Stomach (tissue), 4 donors: ENCODE results near the gene DPYD.

Experiments used
- EP300 ChIP-seq: sonication (generic); formaldehyde crosslinking; IDR thresholded peaks from one replicate; pipeline ENCODE4 v1.6.1; 2017; ENCODE audit warnings: antibody characterized with exemption
- POLR2A ChIP-seq, 4 donors: fragments of 450-650 bp; IDR thresholded peaks; one replicate each; pipeline ENCODE4 v1.6.1; 2016; ENCODE audit warnings: antibody characterized with exemption in 4 of 4, control low read depth in 2 of 4, mild to moderate bottlenecking in 1 of 4, moderate library complexity in 1 of 4
- POLR2AphosphoS5 ChIP-seq, 3 donors: sonication (generic); formaldehyde crosslinking; IDR thresholded peaks; one replicate each; pipeline ENCODE4 v1.6.1; 2016; ENCODE audit warnings: antibody characterized with exemption in 3 of 3
- TF ChIP-seq, protein P1 (sequence below), 7 experiments: fragments of 450-650 bp in 4 of 7; fragments of 200-600 bp in 3 of 7; sonication (generic) in 3 of 7; IDR thresholded peaks; one replicate each; pipeline ENCODE4 v1.5.1; 2016 to 2019; ENCODE audit warnings: antibody characterized with exemption in 7 of 7, control low read depth in 2 of 7, mild to moderate bottlenecking in 1 of 7

DNA sequence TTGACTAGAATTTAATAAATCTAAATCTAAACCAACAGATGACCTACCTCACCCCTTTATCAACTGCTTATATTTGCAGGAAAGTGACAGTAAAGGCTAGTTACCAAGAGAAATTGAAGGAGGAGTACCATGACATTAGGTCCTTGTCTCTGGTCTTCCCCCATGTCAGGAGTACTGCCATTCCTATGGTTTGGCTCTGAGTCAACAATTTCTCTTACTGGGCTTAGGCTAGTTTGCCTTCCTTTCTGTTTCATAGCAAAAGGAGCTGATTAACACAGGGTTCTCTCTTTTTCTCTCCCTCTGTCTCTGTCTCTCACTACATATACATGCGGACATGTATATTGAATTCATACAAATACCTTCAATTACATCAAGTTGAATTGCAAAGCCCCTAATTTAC lies 579.9 kb downstream of the DPYD start:
- TF ChIP-seq, protein P1, sequence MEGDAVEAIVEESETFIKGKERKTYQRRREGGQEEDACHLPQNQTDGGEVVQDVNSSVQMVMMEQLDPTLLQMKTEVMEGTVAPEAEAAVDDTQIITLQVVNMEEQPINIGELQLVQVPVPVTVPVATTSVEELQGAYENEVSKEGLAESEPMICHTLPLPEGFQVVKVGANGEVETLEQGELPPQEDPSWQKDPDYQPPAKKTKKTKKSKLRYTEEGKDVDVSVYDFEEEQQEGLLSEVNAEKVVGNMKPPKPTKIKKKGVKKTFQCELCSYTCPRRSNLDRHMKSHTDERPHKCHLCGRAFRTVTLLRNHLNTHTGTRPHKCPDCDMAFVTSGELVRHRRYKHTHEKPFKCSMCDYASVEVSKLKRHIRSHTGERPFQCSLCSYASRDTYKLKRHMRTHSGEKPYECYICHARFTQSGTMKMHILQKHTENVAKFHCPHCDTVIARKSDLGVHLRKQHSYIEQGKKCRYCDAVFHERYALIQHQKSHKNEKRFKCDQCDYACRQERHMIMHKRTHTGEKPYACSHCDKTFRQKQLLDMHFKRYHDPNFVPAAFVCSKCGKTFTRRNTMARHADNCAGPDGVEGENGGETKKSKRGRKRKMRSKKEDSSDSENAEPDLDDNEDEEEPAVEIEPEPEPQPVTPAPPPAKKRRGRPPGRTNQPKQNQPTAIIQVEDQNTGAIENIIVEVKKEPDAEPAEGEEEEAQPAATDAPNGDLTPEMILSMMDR (IDR thresholded peaks at IDR 0.05): no peak
- TF ChIP-seq POLR2A (IDR thresholded peaks at IDR 0.05) (no peak), POLR2AphosphoS5 (IDR thresholded peaks at IDR 0.05) (no peak), EP300 (no peak)
